Measurements from ENCODE around the gene DNAJC1.

DNAJC1 gene

GRCh38 chr10:21753497-21754270 lies 249.8 kb downstream of the DNAJC1 start:
- H3K27me3 ChIP-seq, result no peaks in the 10 kb centered on the region
- H3K27ac ChIP-seq, result no peak overlapping the region
- no peaks in the 10 kb centered on the region for H3K9me3 ChIP-seq
- H3K4me3 ChIP-seq (ENCODE audit: low read depth in 1 of 2, low read length in 1 of 2), result no peak overlapping the region
- H3K4me1 ChIP-seq (ENCODE audit: control insufficient read depth in 1 of 2, insufficient read depth in 1 of 2, low read depth in 1 of 2, low read length in 1 of 2), result peaks cover 6 to 9% of the 10 kb centered on the region in 2 experiments
- no peaks in the 10 kb centered on the region for H3K36me3 ChIP-seq
- no peak for TF ChIP-seq CTCF (IDR thresholded peaks at IDR 0.05)

GRCh38 chr10:21751341-21752310 lies 251.9 kb downstream of the DNAJC1 start:
- Histone ChIP-seq H3K9me3 (no peaks in the 10 kb centered on the region), H3K27ac (no peak overlapping the region), H3K4me3 (ENCODE audit: low read depth in 1 of 2, low read length in 1 of 2) (no peak overlapping the region), H3K36me3 (no peaks in the 10 kb centered on the region), H3K27me3 (no peaks in the 10 kb centered on the region), H3K4me1 (ENCODE audit: control insufficient read depth in 1 of 2, insufficient read depth in 1 of 2, low read depth in 1 of 2, low read length in 1 of 2) (peaks cover 6 to 9% of the 10 kb centered on the region in 2 experiments)
- no peak for TF ChIP-seq CTCF (IDR thresholded peaks at IDR 0.05)

- peaks cover 6 to 9% of the 10 kb centered on the region in 2 experiments for H3K4me1 ChIP-seq (ENCODE audit: control insufficient read depth in 1 of 2, insufficient read depth in 1 of 2, low read depth in 1 of 2, low read length in 1 of 2)
Measured at GRCh38 chr10:21750424-21750823, 253.1 kb downstream of the DNAJC1 start.

GRCh38 chr10:21749788-21750187 lies 253.7 kb downstream of the DNAJC1 start:
- Histone ChIP-seq H3K4me3 (ENCODE audit: low read depth in 1 of 2, low read length in 1 of 2) (no peak overlapping the region), H3K27ac (no peak overlapping the region), H3K4me1 (ENCODE audit: control insufficient read depth in 1 of 2, insufficient read depth in 1 of 2, low read depth in 1 of 2, low read length in 1 of 2) (peaks cover 6 to 9% of the 10 kb centered on the region in 2 experiments), H3K9me3 (no peaks in the 10 kb centered on the region), H3K27me3 (no peaks in the 10 kb centered on the region), H3K36me3 (peaks cover 1% of the 10 kb centered on the region)
- no peak for TF ChIP-seq CTCF (IDR thresholded peaks at IDR 0.05)

More at GRCh38 chr10:21750424-21750823, 253.1 kb downstream of the DNAJC1 start:
- H3K9me3 ChIP-seq, result no peaks in the 10 kb centered on the region
- H3K27ac ChIP-seq, result no peak overlapping the region
- H3K36me3 ChIP-seq, result no peaks in the 10 kb centered on the region
- H3K27me3 ChIP-seq, result no peaks in the 10 kb centered on the region
- H3K4me3 ChIP-seq (ENCODE audit: low read depth in 1 of 2, low read length in 1 of 2), result no peak overlapping the region
- no peak for TF ChIP-seq CTCF (IDR thresholded peaks at IDR 0.05)

- Histone ChIP-seq H3K9me3 (no peaks in the 10 kb centered on the region), H3K27ac (no peak overlapping the region), H3K4me3 (ENCODE audit: low read depth in 1 of 2, low read length in 1 of 2) (no peak overlapping the region), H3K27me3 (no peaks in the 10 kb centered on the region), H3K36me3 (peaks cover 21% of the 10 kb centered on the region), H3K4me1 (ENCODE audit: control insufficient read depth in 1 of 2, insufficient read depth in 1 of 2, low read depth in 1 of 2, low read length in 1 of 2) (no peaks in the 10 kb centered on the region)
- TF ChIP-seq CTCF (IDR thresholded peaks at IDR 0.05), result no peak
Measured at GRCh38 chr10:21747809-21748208, 255.7 kb downstream of the DNAJC1 start.
